Adrenal gland (tissue), 5 donors: Measurements from ENCODE around the gene SLC29A1.

Source experiments
- POLR2A ChIP-seq, 2 donors: fragments of 450-650 bp; IDR thresholded peaks; one replicate each; pipeline ENCODE4 v1.6.1; 2017; ENCODE audit warnings: antibody characterized with exemption in 2 of 2, mild to moderate bottlenecking in 2 of 2, moderate library complexity in 1 of 2
- TF ChIP-seq, protein P1 (sequence below), 6 experiments: fragments of 450-650 bp in 4 of 6; fragments of 200-600 bp in 2 of 6; sonication (generic) in 1 of 6; IDR thresholded peaks; 1 replicate in 5 of 6; 2 replicates in 1 of 6; pipeline versions ENCODE4 v1.5.1 to v1.8.0; 2016 to 2021; ENCODE audit warnings: antibody characterized with exemption in 6 of 6, mild to moderate bottlenecking in 2 of 6, moderate library complexity in 1 of 6
- donor health status: DM: no; HTN: no; CAD: no.

DNA sequence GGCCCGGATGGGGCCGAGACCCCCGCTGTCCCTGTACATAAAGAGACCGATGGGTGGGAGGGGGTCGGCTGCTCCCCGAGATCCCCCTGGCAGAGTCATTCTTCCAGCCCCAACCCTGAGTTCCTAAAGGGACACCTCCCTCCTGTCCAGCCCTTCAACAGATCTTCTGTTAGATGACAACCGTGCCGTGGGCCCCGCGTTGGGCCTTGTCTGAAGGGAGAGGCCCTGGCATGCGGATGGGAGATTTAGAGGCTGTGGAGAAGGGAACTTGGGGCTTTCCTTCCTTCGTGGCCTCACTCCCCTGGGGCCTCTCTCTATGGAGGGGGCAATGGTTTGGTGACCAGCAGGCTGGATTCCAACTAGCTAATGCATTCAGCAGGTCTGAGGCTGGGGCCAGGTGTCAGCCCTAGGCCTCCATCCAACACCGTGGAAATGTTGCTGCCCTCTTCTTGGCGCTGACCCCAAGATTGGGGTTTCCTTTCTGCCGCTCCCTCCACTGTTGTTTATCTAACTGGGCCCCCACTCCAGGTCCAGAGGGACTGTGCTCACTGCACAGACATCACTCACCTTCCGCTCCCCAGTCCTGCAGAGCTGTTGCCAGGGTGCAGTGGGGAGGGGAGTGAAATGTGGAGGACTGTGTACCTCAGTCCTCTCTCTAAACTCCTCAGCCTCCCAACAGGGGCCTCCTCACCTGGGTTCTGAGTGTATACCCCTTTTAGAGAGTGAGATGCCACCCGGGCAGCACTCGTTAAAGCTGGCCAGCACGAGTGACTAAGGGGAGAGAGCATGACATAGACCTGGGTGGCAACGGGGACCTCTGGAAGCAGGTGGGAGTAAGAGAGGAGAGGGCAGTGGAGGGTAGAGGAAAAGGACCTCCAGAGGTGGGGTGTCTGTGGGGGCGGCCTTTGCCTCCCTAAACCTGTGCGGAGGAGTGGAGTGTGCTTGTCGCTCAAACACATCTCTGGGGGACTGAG lies 53.6 kb downstream of the SLC29A1 start:
- no peak for TF ChIP-seq POLR2A (IDR thresholded peaks at IDR 0.05)
- TF ChIP-seq, protein P1, sequence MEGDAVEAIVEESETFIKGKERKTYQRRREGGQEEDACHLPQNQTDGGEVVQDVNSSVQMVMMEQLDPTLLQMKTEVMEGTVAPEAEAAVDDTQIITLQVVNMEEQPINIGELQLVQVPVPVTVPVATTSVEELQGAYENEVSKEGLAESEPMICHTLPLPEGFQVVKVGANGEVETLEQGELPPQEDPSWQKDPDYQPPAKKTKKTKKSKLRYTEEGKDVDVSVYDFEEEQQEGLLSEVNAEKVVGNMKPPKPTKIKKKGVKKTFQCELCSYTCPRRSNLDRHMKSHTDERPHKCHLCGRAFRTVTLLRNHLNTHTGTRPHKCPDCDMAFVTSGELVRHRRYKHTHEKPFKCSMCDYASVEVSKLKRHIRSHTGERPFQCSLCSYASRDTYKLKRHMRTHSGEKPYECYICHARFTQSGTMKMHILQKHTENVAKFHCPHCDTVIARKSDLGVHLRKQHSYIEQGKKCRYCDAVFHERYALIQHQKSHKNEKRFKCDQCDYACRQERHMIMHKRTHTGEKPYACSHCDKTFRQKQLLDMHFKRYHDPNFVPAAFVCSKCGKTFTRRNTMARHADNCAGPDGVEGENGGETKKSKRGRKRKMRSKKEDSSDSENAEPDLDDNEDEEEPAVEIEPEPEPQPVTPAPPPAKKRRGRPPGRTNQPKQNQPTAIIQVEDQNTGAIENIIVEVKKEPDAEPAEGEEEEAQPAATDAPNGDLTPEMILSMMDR (IDR thresholded peaks at IDR 0.05) = no peak
